HG03342 (cell line): ENCODE results near the gene TXNRD1.
"Not testable (repeated sequence)": the region's sequence is repeated elsewhere in the genome, so short reads cannot be mapped to it uniquely, and the experiment has no call there.

Experiments used
- ATAC-seq: cut with Tn5 transposase; IDR thresholded peaks from one replicate; pipeline ENCODE4 v1.9.1; 2021; ENCODE audit warnings: mild to moderate bottlenecking, moderate library complexity; ENCODE audit not compliant: unreplicated experiment

TXNRD1 gene

DNA sequence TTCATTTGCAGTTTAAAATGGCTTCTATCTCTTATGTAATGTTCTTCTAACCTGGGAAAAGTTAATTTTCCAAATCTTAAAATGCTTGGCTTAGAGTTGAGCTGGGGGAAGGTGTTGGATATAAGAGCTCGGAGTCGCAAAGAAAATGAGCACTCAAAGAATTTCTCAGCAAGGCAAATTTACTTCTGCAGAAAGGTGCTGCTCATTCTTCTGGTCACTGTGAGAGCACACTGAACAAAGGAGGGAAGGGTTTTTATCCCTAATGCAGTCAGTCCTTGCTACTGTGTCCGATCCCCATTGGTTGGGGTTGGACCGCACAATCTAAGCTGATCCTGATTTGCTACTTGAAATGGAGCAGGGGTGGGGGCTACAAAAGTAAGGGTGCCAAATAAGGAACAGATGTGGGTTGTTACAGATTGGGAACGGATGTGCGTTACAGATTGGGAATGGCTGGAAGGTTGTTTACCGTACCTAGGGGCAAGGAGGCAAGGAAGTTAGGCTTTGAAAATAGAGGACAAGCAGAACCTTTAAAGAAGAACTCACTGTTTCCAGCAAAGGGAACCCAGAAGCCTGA is 19.4 kb downstream of the TXNRD1 start:
- no peak for ATAC-seq

- ATAC-seq = no peak
These were observed 22.4 kb downstream of the TXNRD1 start for GRCh38 chr12:104237930-104238329.

DNA sequence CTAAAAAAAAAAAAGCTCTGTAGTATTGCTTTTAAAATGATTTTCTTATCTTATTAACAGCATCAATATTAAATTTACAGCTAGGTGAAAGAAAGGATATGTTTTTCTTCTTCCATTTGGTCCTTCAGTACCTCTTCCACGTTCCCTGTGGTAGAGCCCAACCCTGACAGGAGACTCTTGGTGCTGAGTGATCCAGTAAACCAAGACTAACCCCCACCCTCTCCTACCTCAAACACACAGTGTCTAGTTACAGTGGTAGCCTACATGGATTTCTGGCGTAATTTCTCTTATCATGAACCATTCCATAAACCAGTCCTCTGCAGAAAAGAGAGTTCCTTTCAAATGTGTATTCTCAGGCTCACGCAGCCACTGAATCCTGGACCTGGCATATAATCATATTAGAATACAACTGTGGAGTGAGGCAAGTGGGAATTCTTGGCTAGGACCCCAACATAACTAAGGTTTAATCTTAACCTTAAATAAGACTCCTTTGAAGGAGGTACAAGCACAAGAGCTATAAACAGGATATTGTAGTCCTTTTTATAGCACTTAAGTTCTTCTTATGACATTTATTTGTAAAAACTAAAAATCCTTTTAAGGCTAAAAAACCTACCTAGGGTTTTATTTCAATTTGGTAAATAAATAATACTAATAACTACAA is 27.1 kb downstream of the TXNRD1 start:
- no peak for ATAC-seq

DNA sequence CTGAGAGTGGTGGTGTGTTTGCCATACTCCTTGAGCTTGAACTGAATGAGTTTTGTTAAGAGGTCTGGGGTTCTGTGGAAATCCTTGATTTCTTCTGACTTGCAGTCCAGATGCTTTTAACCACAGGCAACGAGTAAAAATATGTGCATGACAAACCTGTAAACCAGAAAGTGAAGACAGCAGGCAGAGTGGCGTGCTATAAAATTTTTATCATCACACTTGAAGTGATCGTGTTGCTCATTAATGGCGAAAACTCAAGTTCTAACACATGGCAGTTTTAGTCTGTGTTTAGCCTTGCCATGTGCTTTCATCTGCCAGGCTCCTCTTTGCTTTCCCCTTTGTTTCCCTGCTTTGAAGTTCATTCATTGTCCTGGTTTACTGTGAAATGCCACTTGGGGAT is 28.0 kb downstream of the TXNRD1 start:
- no peak for ATAC-seq

DNA sequence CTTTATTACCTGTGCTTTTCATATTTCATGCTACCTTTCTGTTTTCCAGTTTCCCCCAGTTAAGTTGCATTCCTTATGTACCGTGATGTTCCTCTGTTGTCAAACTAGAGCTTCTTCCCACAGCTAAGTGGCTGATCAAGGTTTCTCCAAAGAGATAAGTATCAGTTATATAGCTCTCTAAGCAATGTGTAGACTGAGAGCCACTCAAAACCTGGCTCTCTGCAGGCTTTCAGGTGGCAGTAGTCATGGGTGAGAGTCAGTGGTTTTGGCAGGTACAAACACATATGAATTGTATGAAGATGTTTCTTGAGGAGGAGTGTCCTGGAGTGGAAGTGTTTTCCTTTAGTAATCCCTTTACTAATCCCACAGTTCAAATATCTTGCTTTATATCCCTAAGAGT is 28.4 kb downstream of the TXNRD1 start:
- ATAC-seq = no peak

DNA sequence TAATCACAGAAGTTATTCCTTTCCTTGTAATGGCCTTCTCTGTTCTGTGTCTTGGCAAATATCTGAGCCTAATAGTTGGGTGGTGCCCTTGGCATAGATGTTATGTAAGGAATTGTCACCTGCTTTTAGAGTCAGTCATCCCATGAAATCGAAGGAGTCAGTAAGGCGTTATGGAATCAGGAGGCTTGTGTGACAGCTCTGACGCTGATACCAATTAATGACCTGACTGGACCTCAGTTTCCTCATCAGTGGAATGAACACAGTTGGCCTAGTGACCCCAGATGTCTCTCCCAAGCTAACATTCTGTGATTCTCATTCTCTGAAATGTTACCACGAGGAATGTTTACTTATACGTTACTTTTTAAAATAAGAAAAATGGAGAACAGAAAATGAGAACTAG is 32.1 kb downstream of the TXNRD1 start:
- ATAC-seq = no peak

DNA sequence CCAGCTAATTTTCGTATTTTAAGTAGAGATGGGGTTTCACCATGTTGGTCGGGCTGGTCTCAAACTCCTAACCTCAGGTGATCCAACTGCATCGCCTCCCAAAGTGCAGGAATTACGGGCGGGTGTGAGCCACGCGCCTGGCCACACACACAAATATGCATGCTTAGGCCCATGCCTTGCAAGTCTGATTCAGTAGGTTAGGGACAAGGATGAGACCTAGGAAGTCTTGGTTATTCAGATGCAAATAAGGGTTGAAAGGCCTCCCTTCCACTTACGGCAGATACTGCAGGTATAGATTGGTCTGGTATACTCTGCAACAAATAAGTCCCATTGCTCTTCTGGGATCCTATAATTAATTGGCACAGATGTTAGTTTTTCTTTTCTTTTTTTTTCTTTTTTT is 32.9 kb downstream of the TXNRD1 start:
- ATAC-seq = no peak

DNA sequence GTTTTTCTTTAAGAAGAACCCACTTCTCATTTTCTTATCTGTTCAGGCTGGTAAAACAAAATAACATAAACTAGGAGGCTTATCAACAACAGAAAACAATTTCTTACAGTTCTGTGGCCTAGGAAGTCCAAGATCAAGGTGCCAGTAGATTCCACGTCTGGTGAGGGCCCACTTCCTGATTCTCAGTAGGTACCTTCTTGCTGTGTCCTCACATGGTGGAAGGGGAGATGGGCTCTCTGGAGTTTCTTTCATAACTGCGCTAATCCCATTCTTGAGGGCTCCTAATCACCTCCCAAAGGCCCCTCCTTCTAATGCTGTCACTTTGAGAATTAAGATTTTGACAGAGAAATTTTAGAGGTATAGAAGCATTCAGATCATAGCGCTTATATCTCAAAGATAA is 33.4 kb downstream of the TXNRD1 start:
- ATAC-seq = no peak

- no peak for ATAC-seq
These were observed 34.3 kb downstream of the TXNRD1 start for GRCh38 chr12:104249898-104250297.

DNA sequence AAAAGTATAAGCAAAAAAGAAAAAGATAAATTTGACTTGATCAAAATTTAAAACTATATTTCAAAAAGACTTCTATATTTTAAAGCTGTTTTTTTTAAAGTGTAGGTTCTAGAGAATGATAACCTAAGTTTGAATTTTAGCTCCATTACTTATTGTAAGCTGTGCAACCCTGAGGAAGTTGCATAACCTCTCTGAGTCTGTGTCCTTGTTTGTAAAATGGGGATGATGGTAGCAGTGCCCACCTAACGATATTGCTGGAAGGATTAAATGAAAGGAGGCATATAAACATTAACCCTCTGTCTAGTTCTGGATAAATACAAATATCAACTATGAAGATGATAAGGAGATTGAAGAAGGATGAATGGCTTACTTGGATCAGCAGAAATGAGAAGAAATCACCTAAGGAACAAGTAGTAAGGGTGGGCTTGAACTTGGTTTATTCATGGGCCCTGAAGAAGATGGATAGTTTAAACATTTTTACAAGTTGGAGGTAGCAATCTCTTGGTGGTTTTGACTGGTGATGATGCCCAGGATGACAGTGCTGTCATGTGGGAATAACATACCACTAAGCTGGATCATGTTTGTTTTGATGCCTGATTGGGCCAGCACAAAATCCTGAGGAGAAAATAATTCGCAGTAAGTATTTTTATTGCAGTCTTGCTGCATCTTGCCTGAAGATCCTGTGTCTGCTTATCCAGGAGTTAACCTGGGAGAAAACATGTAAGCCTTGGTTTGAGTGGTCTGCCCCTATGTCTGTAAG is 35.0 kb downstream of the TXNRD1 start:
- no peak for ATAC-seq

DNA sequence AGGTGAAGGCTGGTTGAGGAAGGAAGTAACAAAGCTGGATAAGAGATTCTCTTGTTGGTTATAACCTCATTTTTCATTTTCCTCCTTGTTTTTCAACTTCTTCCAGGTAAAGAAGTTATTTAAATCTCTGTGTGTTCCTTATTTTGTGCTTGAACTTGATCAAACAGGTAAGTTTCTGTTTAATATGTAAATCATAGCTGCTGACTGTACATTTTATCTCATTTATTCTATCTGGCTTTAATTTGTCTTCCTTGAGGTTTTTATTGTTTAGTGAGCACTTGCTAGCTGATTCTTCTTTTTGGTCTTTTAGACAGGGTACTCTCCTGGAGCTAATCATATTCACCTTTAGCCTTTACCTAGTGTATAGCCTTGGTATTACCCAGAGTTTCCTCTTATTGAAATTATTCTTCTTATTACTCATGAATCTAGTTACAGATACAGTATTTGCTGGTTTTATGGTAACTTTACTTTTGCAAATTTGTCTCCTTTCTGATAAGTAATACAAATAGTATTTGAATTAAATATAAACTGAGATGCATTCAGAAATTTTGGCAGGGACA is 42.4 kb downstream of the TXNRD1 start:
- no peak for ATAC-seq

DNA sequence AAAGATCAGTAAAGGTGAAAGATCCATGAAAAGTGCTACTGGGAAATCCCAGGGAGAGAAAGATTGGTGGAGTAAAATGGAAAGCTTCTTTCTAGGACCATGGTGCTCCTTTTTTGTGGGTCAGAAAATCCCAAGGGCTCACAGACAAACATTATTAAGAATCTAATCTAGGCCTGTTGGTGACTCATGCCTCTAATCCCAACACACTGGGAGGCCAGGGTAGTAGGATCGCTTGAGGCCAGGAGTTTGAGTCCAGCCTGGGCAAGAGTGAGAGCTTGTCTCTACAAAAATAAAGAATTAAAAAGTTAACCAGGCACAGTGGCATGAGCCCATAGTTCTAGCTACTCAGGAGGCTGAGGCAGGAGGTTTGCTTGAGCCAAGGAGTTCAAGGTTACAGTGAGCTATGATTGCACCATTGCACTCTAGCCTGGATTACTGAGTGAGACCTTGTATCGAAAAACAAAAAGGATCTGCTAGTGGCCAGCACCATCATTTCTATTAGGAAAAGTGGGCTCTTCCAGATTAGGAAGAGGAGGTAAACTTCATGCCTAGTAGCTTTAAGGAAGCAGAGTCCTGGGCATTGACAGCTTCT is 43.0 kb downstream of the TXNRD1 start:
- no peak for ATAC-seq

DNA sequence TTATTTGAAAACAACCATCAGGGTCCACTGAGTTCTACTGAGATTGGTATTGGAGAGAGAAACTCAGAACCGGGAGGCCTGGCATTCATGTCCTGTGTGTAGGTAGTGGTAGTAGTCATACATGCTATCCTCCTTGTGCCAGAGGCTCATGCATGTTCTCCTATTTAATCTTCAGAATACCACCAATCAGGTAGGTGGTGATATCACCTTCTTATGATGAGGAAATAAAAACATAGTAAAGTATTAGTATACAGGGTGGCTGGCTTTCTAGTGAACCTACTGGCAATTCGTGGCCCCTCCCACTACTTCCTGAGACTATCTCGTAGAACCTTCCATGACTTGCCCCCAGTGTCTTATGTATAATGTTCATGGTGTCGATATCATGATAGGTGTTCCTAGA is 47.4 kb downstream of the TXNRD1 start:
- no peak for ATAC-seq

DNA sequence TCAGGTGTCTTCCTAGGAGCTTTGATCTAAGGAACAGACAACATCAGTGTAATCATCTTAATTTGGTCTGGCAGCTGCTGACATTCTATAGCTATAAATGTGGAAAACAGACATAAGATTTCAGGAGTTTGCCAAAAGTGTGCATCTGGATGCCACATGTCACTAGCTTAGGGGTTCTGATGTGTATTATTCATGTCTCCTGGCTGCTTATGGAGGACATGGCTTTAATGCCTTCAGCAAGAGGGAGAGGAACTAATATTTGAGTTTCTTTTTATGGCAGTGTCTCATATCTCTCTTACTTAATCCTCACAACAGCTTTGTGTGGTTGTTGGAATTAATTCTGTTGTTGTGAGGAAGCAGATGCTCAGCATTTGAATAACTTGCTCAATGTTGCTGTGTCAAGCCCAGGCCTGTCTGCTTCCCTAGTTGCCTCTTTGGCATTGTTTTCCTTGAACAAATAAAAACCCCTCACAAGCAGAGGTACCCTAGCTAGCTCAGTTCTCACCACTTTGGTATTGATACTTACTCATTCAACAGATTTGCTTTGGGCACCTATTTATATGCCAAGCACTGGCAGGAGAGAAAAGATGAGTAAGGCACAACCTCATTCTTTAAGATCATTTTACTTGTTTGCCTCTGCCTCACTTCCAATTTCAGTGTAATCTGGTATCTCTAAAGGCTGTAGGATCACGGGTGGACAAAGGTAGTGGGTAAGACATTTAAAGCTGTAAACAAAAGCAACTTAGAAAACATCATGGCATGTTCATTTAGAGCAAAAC is 48.2 kb downstream of the TXNRD1 start:
- no peak for ATAC-seq

DNA sequence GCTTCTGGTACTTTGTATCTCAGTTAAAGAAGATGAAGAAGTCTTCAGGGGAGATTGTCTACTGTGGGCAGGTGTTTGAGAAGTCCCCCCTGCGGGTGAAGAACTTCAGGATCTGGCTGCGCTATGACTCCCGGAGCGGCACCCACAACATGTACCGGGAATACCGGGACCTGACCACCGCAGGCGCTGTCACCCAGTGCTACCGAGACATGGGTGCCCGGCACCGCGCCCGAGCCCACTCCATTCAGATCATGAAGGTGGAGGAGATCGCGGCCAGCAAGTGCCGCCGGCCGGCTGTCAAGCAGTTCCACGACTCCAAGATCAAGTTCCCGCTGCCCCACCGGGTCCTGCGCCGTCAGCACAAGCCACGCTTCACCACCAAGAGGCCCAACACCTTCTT is 49.9 kb downstream of the TXNRD1 start:
- ATAC-seq = not testable (repeated sequence)

DNA sequence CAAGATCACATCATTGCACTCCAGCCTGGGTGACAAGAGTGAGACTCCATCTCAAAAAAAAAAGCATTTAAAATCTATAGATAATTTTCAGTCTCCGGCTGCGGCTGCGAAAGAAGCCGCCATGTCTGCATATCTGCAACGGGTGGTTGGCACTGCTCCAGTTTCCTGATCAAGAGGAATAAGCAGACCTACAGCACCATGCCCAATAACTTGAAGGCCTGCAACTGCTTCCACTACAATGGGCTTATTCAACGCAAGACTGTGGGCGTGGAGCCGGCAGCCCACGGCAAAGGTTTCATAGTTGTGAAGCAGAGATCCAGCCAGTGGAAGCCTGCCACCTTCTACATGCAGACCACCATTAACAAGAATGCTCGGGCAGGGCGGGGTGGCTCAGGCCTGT is 57.4 kb downstream of the TXNRD1 start:
- no peak for ATAC-seq

GRCh38 chr12:104273503-104273902 is 57.9 kb downstream of the TXNRD1 start:
- ATAC-seq = no peak

GRCh38 chr12:104274811-104275210 is 59.2 kb downstream of the TXNRD1 start:
- no peak for ATAC-seq

GRCh38 chr12:104275689-104276088 is 60.1 kb downstream of the TXNRD1 start:
- ATAC-seq = no peak

- ATAC-seq = peak; percentile 86
These were observed 60.9 kb downstream of the TXNRD1 start for GRCh38 chr12:104276273-104277131.
